Astrocyte (in vitro differentiated cells and primary cell): ENCODE data around the gene BTN2A1.

Experiments used
- EZH2 ChIP-seq: IDR thresholded peaks from 2 replicates; pipeline ENCODE4 v1.6.1; 2012; ENCODE audit warnings: mild to moderate bottlenecking, low read length, inconsistent platforms; ENCODE audit not compliant: insufficient read depth
- TF ChIP-seq, protein P1 (sequence below): IDR thresholded peaks from 2 replicates; pipeline ENCODE4 v1.5.1; 2011; ENCODE audit warnings: low read depth, mild to moderate bottlenecking, inconsistent platforms, low read length, moderate library complexity; ENCODE audit not compliant: insufficient read depth

DNA sequence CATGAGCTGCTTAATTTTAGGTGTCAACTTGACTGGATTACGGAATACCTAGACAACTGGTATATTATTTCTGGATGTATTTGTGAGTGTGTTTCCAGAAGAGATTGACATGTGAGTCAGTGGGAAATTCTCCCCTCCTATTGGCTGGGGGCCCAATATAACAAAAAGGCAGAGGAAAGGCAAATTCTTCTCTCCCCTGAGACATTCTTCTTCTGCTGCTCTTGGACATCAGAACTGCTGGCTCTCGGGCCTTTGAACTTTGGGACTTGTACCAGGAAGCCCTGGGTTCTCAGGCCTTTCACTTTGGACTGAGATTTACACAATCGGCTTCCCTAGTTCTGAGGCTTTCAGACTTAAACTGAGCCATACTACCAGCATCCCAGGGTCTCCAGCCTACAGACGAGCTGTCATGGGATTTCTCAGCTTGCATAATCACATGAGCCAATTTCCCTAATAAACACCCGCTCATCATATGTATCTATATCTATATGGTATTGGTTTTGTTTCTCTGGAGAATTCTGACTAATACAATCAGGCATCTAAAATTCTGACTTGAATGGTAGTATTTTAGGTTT is 25.0 kb upstream of the BTN2A1 start:
- no peak for TF ChIP-seq EZH2
- TF ChIP-seq, protein P1, sequence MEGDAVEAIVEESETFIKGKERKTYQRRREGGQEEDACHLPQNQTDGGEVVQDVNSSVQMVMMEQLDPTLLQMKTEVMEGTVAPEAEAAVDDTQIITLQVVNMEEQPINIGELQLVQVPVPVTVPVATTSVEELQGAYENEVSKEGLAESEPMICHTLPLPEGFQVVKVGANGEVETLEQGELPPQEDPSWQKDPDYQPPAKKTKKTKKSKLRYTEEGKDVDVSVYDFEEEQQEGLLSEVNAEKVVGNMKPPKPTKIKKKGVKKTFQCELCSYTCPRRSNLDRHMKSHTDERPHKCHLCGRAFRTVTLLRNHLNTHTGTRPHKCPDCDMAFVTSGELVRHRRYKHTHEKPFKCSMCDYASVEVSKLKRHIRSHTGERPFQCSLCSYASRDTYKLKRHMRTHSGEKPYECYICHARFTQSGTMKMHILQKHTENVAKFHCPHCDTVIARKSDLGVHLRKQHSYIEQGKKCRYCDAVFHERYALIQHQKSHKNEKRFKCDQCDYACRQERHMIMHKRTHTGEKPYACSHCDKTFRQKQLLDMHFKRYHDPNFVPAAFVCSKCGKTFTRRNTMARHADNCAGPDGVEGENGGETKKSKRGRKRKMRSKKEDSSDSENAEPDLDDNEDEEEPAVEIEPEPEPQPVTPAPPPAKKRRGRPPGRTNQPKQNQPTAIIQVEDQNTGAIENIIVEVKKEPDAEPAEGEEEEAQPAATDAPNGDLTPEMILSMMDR = no peak
